GM15510 (cell line): Measurements from ENCODE around the gene GDPD1.

Source experiments
- POLR2A ChIP-seq: IDR thresholded peaks from 3 replicates; pipeline ENCODE4 v1.6.1; 2011; ENCODE audit warnings: borderline replicate concordance; ENCODE audit not compliant: insufficient read length; ENCODE audit errors: extremely low read depth

Gene GDPD1

GRCh38 chr17:59298521-59298920, 78.2 kb downstream of the GDPD1 start:
- TF ChIP-seq POLR2A, result no peak

DNA sequence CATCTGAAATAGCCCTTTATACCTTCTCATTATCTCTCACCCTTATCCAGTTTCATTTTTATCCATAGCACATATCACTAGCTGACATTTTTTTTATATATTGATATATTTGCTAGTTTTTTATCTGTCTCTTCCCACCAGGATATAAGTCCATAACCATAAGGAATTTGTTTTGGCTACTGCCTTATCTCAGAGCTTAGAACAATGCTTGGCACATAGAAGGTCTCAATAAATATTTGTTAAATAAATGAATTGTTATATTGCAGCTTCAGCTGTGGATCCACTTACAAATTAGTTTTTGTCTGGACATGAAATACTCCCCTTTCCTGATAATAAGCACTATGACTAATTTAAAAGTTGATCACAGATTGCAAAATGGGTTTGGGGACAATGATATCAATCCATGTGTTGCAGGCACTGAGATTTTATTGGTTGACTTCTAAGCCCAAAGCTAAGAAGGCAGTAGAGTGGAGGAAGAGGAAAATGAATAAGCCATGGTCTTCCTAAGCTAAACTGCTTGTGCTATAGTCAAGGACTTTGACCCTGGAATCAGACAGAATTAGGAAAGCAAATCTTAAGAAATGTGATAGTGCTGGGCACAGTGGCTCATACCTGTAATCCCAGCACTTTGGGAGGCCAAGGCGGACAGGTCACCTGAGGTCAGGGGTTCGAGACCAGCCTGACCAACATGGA, 79.2 kb downstream of the GDPD1 start:
- no peak for TF ChIP-seq POLR2A

DNA sequence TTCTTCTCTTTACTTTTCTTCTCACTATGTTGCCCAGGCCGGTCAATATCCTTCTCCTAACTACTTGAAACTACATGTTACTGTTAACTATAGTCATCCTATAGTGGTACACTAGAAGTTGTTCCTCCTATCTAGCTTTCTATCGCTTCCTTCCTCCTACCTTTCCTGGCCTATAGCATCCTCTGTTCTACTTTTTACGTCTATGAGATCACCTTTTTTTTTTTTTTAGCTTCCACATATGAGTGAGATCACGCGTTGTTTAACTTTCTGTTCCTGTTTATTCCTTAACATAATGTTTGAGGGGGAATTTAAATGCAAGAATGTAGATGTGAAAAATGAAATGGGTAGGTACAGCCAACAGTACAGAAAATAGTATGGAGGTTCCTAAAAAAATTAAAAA, 80.6 kb downstream of the GDPD1 start:
- TF ChIP-seq POLR2A, result no peak

DNA sequence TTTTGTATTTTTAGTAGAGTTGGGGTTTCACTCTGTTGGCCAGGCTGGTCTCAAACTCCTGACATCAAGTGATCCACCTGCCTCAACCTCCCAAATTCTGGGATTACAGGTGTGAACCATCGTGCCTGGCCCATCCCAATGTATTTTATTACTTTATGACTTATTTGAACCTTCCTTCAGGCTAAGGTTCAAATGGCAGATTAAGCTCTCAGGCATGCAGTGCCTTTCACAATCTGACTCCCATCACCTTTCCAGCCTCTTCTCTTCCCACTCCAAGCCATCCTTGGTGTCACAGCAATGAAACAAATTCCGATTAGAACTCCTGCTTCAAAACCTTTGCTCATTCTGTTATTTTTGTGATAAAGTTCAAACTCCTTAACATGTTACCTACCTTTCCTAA, 84.5 kb downstream of the GDPD1 start:
- TF ChIP-seq POLR2A, result no peak

DNA sequence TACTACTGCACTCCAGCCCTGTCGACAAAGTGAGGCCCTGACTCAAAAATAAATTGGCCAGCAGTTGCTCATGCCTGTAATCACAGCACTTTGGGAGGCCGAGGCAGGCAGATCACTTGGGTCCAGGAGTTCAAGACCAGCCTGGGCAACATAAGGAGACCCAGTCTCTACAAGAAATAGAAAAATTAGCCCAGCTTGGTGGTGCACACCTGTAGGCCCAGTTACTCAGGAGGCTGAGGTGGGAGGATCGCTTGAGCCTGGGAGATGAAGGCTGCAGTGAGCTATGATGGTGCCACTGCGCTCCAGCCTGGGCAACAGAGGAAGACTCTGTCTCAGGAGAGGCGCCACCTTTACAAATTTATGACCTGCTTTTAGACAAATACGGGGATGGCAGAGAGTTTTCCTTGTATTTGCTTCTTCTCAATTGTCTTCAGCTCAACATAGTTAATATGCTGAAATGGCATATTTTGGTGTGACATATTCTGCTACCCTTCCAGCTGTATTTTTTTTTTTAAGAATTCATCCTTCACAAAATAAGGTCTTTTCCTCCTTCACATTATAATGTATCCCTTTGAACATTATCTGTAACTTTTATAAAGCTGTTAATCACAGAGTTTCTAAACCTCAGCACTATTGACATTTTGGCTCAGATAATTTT, 90.1 kb downstream of the GDPD1 start:
- no peak for TF ChIP-seq POLR2A

DNA sequence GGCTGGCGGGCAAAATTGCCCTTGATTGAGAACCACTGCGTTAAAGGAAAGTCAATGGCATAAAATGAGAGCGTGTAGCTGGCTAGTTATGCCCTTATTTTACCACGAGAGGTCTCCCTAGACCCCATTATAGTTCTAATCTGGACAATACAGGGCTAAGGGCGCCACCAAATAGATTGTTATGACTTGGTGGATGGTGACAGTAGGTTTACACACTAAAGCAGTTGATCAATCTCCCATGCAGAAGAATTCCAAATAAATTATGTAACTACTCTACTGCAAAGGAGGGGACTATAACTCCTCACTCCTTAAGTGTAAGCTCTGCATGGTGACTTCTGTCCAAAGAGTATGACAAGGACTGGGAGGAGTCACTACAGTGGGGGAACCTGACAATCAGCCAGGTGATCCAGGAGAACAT, 90.7 kb downstream of the GDPD1 start:
- TF ChIP-seq POLR2A, result no peak

GRCh38 chr17:59315866-59316265, 95.6 kb downstream of the GDPD1 start:
- TF ChIP-seq POLR2A, result no peak
